ENCODE measurements around the gene GLS.
"Not testable (repeated sequence)": the region's sequence is repeated elsewhere in the genome, so short reads cannot be mapped to it uniquely, and the experiment has no call there.

GLS gene

GRCh38 chr2:190973726-190974628, 93.4 kb downstream of the GLS start:
- DNase-seq: no peak

- DNase-seq: no peak
These were observed 94.2 kb downstream of the GLS start for GRCh38 chr2:190974629-190975361.

- DNase-seq: no peak
These were observed 95.9 kb downstream of the GLS start for GRCh38 chr2:190976521-190976920.

- no peak for DNase-seq
These were observed 96.9 kb downstream of the GLS start for GRCh38 chr2:190977505-190977904.

- no peak for DNase-seq
These were observed 97.9 kb downstream of the GLS start for GRCh38 chr2:190978389-190979053.

GRCh38 chr2:190979906-190980629, 99.4 kb downstream of the GLS start:
- DNase-seq: peak; percentile 64

GRCh38 chr2:190980630-190981209, 100.1 kb downstream of the GLS start:
- DNase-seq: peak; percentile 64

GRCh38 chr2:190981333-190981732, 100.7 kb downstream of the GLS start:
- DNase-seq: no peak

GRCh38 chr2:190981733-190982132, 101.1 kb downstream of the GLS start:
- DNase-seq: no peak

- no peak for DNase-seq
These were observed 101.8 kb downstream of the GLS start for GRCh38 chr2:190982262-190983034.

GRCh38 chr2:190984595-190984994, 104.0 kb downstream of the GLS start:
- DNase-seq: no peak

GRCh38 chr2:190986221-190986953, 105.8 kb downstream of the GLS start:
- no peak for DNase-seq

GRCh38 chr2:190987116-190987515, 106.5 kb downstream of the GLS start:
- no peak for DNase-seq

- DNase-seq: no peak
These were observed 107.3 kb downstream of the GLS start for GRCh38 chr2:190987938-190988337.

GRCh38 chr2:190988910-190989309, 108.3 kb downstream of the GLS start:
- no peak for DNase-seq

- no peak for DNase-seq
These were observed 109.5 kb downstream of the GLS start for GRCh38 chr2:190990132-190990531.

- DNase-seq: no peak
These were observed 112.6 kb downstream of the GLS start for GRCh38 chr2:190993292-190993643.

- DNase-seq: no peak
These were observed 113.5 kb downstream of the GLS start for GRCh38 chr2:190994148-190994547.

- not testable (repeated sequence) for DNase-seq
These were observed 114.7 kb downstream of the GLS start for GRCh38 chr2:190995315-190995714.

- no peak for DNase-seq
These were observed 115.8 kb downstream of the GLS start for GRCh38 chr2:190996338-190996946.

- no peak for DNase-seq
These were observed 116.3 kb downstream of the GLS start for GRCh38 chr2:190996947-190997346.

Measured in NCI-H2081 treated with DMSO at 0.1 percent for 48 hours (cell line).